Fibroblast of lung (primary cell): ENCODE data around the gene HACL1.

Experiments
- EZH2 ChIP-seq: IDR thresholded peaks from 2 replicates; pipeline ENCODE4 v1.5.1; 2012; ENCODE audit warnings: low read length, control low read depth, mild to moderate bottlenecking; ENCODE audit errors: missing control alignments
- TF ChIP-seq, protein P1 (sequence below), 2 donors: IDR thresholded peaks in 1 of 2; conservative IDR thresholded peaks in 1 of 2; 1 replicate in 1 of 2; 2 replicates in 1 of 2; pipeline ENCODE4 v1.5.1; 2011 to 2012; ENCODE audit warnings: low read length in 2 of 2, control low read depth in 1 of 2, inconsistent platforms in 1 of 2, low read depth in 1 of 2, mild to moderate bottlenecking in 1 of 2

DNA sequence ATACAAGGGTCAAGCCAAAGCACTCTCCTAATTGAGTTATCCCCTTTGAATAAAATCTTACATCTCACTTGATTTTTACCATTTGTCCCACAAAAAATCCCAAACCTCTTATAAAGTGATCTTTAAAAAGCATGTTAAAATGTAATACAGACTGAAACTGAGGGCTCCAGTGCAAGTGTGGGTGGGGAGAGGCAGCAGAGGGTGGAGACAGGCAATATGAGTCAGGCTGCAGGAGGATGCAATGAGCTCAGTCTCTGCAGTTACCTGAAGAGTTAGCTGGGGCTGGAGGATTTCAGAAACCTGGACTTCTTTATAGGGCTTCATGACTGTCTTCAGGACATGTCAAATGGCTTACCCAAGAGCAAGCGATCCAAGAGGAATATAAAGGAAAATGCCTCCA is 65.6 kb downstream of the HACL1 start:
- TF ChIP-seq, protein P1, sequence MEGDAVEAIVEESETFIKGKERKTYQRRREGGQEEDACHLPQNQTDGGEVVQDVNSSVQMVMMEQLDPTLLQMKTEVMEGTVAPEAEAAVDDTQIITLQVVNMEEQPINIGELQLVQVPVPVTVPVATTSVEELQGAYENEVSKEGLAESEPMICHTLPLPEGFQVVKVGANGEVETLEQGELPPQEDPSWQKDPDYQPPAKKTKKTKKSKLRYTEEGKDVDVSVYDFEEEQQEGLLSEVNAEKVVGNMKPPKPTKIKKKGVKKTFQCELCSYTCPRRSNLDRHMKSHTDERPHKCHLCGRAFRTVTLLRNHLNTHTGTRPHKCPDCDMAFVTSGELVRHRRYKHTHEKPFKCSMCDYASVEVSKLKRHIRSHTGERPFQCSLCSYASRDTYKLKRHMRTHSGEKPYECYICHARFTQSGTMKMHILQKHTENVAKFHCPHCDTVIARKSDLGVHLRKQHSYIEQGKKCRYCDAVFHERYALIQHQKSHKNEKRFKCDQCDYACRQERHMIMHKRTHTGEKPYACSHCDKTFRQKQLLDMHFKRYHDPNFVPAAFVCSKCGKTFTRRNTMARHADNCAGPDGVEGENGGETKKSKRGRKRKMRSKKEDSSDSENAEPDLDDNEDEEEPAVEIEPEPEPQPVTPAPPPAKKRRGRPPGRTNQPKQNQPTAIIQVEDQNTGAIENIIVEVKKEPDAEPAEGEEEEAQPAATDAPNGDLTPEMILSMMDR (conservative IDR thresholded peaks at IDR 0.05 in 1 of 2, IDR thresholded peaks at IDR 0.05 in 1 of 2; ENCODE audit: low read depth in 1 of 2, low read length in 2 of 2), result no peak
- TF ChIP-seq EZH2, result no peak
